Kidney capillary endothelial cell (primary cell): ENCODE data around the gene SURF6.

ENCODE experiments used
- DNase-seq: peaks from one replicate; pipeline ENCODE4 v3.0.0-alpha.2; 2018; ENCODE audit warnings: low spot score

Gene SURF6

GRCh38 chr9:133367778-133368177 lies 31.8 kb upstream of the SURF6 start:
- DNase-seq, result no peak

DNA sequence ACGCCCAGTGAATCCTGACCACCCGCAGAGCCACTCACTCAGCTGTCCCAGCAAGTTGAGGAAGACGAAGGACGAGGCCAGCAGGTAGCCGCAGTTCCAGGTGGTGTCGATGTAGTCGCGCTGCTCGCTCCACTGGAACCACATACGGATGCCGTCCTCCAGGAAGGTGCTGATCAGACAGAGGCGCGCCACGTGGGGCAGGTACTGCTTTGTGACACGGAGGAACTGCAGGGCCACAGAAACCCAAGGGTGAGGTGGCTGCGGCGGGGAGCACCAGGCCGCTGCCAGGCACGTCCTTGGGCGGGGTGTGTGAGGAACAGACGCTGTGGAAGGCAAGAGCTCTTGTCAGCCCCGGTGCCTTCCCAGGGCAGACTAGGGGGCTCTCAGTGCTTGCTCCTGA lies 31.2 kb upstream of the SURF6 start:
- DNase-seq, result no peak

DNA sequence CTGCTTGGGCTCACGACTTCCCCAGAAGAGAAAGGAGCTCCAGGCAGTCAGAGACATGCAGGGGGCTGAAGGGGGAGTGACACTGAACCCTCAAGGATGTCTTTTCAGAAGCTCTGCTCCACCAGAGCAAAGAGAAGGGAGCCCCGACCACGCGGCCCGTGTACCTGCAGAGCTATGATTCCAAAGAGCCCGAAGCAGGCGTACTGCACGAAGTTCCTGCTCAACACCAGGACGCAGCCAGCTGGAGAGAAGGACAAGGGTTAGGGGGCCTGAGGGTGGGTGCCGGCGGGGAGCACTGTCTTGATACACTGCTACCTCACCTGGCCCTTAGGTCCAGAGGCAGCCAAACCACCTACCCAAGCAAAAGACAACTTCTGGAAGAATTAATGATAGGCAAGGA lies 30.4 kb upstream of the SURF6 start:
- DNase-seq, result no peak

DNA sequence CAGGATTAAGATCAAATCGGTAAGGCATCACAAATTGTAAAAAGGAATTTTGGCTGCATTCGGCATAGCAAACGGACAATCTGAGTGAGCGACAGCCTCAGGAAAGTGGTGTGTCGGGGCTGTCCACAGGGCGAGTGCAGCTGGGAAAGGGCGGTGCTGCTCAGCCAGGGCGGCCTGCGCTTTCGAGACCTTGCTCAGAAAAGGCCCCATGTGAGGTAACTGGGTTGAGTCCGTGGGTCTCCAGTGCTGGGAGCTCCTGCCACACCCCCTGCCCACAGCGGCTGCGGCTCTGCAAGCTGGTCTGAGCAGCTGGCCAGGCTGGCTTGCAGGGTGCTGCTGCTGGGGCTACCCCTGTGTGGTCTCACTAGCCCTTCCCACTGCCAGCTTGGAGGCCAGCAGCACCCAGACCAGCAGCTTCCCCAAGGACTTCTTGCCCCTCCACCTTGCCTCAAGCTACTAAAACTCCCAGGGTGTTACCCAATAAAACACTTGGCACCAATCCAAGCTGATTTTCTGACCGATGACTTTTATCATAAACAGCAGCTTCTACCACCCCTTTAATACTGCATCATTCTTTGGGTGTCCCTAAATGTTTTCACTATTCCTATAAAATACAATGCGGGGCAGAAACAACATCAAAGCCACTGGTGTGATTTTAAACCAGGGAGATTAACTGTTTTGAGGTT lies 26.5 kb upstream of the SURF6 start:
- no peak for DNase-seq

- DNase-seq, result no peak
Observed at GRCh38 chr9:133361507-133362092, 25.6 kb upstream of the SURF6 start.

DNA sequence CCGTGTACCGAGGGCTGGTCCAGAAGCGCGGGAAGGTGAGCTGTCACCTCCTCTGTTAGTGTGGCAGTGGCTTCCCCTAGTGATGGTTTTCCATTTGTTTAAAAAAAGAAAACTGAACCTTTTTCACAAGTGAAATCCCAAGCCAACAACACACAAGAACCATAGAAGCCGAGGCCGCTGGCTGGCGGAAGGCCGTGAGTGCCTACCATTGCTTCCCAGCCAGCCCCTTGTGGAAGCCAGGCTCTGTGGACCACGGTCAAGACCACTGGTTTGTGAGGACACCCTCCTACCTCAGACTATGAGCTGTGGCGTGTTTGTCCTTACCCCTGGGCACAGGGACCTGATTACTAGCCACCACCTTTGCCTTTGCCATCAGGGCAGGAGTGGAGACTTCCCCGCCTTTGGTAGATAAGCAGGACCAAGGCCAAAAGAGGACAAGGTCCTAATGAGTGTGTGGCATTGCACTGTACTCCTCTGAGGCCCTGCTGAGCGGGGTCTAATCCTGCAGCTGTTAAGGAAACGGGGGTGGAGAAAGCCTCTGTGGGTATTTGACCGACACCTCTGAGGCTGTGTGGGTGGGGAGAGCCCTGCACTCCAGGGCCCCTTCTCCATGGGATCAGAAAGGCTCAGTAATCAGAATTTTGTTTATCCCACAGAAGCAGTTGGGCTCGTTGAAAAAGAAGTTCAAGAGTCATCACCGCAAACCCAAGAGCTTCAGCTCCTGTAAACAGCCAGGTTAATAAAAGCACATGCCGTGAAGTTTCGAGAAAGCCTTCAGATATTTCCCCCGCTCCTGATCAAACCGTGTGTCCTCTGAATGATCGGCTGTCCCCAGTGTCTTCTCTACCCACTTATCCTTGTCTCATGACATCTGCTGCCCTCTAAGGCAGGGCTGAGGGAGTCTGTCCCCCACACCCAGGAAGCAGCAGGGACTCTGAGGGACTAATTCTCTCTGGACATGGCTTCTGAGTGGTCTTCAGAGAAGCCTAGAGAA lies 24.7 kb upstream of the SURF6 start:
- DNase-seq, result no peak

GRCh38 chr9:133359399-133360175 lies 23.6 kb upstream of the SURF6 start:
- no peak for DNase-seq

GRCh38 chr9:133357656-133358055 lies 21.7 kb upstream of the SURF6 start:
- no peak for DNase-seq

GRCh38 chr9:133356391-133357091 lies 20.6 kb upstream of the SURF6 start, which contains the start of the genes SURF1 and SURF2:
TSS of gene SURF1 (minus strand) at chr9:133356487. CDS start at chr9:133356453, 34 bp downstream.
TSS of gene SURF2 (plus strand) at chr9:133356550. CDS start at chr9:133356593, 43 bp downstream.
- DNase-seq, result peak; percentile 66

DNA sequence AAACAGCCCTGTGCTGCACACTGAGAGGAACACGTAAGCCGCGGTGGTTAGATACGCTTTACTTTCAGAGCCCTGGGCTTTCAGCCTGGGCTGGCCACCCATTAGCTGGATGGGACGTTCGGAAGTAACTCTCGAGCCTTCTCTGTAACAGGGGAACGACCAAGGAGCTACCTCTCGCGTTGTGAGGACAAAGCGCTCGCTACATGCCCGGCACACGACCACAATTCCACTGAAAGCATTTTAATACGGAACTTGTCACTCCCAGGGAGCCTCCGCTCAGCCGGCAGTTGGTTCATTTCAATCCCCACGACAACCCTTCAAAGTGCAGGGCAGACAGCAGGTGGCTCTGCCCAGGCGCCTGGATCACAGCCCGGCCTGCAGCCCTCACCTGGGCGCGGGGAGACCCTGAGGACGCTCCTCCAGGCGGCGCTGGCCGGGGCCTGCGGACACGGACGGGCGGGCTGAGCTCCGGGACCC lies 19.9 kb upstream of the SURF6 start:
- no peak for DNase-seq

GRCh38 chr9:133354766-133355165 lies 18.8 kb upstream of the SURF6 start:
- no peak for DNase-seq

- no peak for DNase-seq
Observed at GRCh38 chr9:133353548-133353947, 17.6 kb upstream of the SURF6 start.

GRCh38 chr9:133352635-133353340 lies 16.8 kb upstream of the SURF6 start:
- DNase-seq, result no peak

DNA sequence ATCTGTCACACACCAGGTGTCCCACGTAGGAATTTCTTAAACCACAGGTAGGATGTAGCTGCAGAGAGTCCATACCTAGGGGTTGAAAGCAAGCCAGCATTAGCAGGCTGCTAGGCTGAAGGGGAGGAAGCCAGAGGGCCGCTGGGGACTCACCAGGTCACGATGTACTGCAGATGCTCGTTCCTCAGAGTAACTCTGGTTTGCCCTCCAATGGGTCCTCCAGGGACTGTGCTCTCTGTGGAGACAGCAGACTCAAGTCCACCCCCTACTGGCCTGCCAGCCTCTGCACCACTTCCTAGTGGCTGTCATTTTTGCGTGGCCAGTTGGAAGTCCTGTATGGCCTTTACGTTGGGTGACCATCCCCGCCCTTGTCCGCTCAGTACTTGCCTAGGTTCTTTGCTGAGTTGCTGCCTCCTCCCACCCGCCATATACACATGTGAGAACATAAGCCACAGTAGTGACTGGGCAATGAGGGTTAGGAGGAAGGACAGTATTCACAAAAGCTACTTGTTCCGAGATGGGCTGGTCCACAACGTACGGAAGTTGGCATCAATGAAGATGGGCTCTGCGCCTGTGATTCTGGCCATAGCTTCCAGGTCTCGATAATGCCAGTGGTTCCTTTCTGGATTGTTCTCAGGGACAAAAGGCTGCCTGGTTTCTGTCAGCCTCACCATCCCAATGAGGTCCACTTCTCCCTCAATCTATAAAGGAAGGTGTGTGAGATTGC lies 16.1 kb upstream of the SURF6 start:
- DNase-seq, result peak; percentile 63

DNA sequence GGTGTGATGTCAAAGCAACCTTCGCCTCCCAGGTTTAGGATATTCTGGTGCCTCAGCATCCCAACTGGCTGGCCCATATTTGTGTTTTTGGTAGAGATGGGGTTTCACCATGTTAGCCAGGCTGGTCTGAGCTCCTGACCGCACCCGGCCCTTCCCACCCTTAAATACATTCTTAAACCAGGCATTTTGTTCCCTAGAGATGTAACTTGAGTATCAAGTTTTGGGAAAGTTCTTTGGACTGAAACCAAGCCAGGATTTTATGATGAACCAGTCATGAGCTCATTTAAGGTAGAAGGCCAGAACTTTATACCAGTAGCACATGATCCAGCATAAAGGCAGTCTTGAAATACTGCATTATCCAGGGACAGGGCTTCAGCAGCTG lies 15.5 kb upstream of the SURF6 start:
- DNase-seq, result no peak

DNA sequence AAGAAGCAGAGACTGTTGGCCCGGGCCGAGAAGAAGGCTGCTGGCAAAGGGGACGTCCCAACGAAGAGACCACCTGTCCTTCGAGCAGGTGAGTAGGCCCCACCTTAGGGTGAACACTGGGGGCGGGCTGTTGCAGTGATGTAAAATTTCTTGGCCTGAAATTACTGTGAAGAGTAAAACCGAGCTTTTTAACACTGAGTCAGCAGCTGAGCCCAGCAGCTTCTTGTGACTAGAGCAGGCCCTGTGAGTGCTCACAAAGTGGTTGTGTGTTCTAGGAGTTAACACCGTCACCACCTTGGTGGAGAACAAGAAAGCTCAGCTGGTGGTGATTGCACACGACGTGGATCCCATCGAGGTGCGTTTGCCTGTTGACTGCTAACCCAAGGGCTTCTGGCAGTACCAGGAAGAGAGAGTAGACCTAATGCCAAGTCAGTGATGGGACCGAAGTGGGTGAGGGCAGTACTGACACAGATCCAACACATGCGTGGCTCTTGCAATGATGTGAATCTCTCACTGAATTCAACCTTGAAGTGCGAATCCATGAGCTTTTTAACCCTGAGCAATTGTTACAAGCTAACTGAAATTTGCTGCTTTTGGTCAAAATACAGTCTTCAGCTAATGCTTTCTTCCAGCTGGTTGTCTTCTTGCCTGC lies 14.1 kb upstream of the SURF6 start:
- no peak for DNase-seq

- DNase-seq, result no peak
Observed at GRCh38 chr9:133348718-133349573, 13.0 kb upstream of the SURF6 start.
